SK-N-SH (cell line): Measurements from ENCODE around the gene SLC22A23.

Experiments used
- FOSL2 ChIP-seq: IDR thresholded peaks from 2 replicates; pipeline ENCODE4 v1.4.0; 2012; ENCODE audit warnings: low read depth, mild to moderate bottlenecking, moderate library complexity, borderline replicate concordance
- TAF1 ChIP-seq: IDR thresholded peaks from 2 replicates; pipeline ENCODE4 v1.6.1; 2012; ENCODE audit warnings: low read depth, mild to moderate bottlenecking, low read length, moderate library complexity, borderline replicate concordance
- TCF12 ChIP-seq: IDR thresholded peaks from 2 replicates; pipeline ENCODE4 v1.4.0; 2012
- TEAD4 ChIP-seq: IDR thresholded peaks from 2 replicates; pipeline ENCODE4 v1.4.0; 2012; ENCODE audit warnings: mild to moderate bottlenecking, borderline replicate concordance; ENCODE audit not compliant: insufficient read depth
- YY1 ChIP-seq: IDR thresholded peaks from 2 replicates; pipeline ENCODE4 v1.4.0; 2012; ENCODE audit warnings: low read depth, mild to moderate bottlenecking
- TF ChIP-seq, protein P1 (sequence below): IDR thresholded peaks from 2 replicates; pipeline ENCODE4 v1.4.0; 2012; ENCODE audit warnings: low read depth

- TF ChIP-seq TEAD4 (no peak), YY1 (no peak), FOSL2 (no peak), TCF12 (0 out of 2 replicates have a peak, but pooled peaks have one; percentile 10), TAF1 (0 out of 2 replicates have a peak, but pooled peaks have one; percentile 14)
- TF ChIP-seq, protein P1, sequence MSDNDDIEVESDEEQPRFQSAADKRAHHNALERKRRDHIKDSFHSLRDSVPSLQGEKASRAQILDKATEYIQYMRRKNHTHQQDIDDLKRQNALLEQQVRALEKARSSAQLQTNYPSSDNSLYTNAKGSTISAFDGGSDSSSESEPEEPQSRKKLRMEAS: no peak; the same call in 1 of the 2 replicates
These were observed 228.7 kb downstream of the SLC22A23 start for GRCh38 chr6:3228046-3228671.
